ENCODE measurements around the gene NME9.

NME9 gene

DNA sequence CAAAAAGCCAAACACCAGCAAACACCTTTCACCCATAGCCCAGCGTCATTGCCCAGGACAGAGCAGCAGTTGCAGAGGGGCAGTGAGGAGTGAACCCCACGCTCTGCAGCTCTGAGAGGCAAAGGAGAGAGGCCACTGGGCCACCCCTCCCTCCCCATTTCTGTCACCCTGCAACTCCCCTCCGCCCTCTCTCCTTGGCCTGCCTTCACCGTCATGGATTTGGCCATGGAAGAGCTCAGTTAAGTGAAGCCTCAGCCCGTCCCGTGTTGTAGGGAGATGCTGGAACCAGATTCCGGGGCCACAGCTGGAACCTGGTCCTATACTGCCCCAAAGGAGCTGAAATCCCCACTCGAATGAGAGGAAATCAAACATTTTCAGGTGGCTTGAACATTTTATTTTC is 40.7 kb upstream of the NME9 start:
- TF ChIP-seq, protein P1, sequence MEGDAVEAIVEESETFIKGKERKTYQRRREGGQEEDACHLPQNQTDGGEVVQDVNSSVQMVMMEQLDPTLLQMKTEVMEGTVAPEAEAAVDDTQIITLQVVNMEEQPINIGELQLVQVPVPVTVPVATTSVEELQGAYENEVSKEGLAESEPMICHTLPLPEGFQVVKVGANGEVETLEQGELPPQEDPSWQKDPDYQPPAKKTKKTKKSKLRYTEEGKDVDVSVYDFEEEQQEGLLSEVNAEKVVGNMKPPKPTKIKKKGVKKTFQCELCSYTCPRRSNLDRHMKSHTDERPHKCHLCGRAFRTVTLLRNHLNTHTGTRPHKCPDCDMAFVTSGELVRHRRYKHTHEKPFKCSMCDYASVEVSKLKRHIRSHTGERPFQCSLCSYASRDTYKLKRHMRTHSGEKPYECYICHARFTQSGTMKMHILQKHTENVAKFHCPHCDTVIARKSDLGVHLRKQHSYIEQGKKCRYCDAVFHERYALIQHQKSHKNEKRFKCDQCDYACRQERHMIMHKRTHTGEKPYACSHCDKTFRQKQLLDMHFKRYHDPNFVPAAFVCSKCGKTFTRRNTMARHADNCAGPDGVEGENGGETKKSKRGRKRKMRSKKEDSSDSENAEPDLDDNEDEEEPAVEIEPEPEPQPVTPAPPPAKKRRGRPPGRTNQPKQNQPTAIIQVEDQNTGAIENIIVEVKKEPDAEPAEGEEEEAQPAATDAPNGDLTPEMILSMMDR (IDR thresholded peaks at IDR 0.05; ENCODE audit: unreplicated experiment in 3 of 3) = no peak
- Mint-ChIP-seq H3K4me1 (peaks cover 47% of the 10 kb centered on the region), H3K27ac (no peak overlapping the region), H3K4me3 (no peak overlapping the region), H3K9me3 (no peaks in the 10 kb centered on the region), H3K27me3 (ENCODE audit: low read depth) (no peaks in the 10 kb centered on the region), H3K36me3 (ENCODE audit: low read depth) (peaks cover 29% of the 10 kb centered on the region)

DNA sequence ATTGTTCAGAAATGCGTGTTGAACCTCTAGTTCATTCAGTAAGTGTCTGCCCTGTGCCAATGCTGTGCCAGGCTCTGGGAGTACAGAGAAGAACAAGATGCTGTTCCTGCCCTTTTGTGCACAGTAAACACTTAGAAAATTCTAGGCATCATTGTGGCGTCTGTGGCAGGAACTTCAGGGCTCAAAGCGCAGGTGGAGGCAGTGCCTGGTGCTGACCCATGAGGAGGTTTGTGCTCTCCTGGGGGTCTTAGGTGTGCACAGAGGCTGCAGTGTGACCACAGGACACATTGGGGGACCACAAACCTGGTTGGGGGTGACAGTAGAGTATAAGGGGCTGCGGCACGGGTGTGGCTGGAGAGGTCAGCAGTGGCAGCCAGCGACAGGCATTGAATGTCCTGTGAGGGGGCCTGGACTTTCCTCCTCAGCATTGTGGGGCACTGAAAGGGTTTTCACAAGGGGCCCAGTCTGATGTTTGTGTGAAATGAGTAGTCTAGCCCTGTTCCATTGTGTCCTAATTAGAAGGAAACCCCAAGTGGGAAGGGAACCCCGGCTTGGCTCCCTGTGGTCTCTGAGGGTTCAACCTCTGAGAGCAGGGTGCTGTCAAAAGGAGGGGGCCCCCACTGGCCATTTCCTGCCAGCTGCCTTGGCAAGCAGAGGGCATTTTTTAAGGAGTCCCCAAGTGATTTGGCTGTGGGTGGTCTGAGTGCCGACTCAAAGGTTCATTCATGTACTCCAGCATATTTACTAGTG is 39.7 kb upstream of the NME9 start:
- Mint-ChIP-seq H3K27me3 (ENCODE audit: low read depth) (no peaks in the 10 kb centered on the region), H3K4me1 (peaks cover 44% of the 10 kb centered on the region), H3K36me3 (ENCODE audit: low read depth) (peaks cover 24% of the 10 kb centered on the region), H3K4me3 (no peak overlapping the region), H3K27ac (no peak overlapping the region), H3K9me3 (no peaks in the 10 kb centered on the region)
- TF ChIP-seq, protein P1 (IDR thresholded peaks at IDR 0.05; ENCODE audit: unreplicated experiment in 3 of 3) = no peak

DNA sequence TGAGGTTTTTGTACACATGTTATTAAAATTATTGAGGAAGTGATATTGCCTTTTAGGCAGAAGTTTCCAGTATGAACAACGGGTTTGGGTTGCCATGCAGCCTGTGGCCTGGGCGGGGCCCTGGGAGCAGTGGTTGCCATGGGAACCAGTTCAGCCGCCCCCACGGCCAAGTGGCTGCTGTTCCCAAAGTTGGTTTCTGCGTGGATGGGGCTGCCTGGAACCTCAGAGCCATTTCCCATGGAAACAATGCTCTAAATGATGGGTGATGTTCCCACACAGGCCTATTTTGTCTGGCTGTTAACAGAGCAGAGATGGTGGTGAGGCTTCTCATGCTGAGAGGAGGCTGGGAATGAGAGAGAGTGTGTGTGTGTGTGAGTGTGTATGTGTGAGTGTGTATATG is 38.3 kb upstream of the NME9 start:
- Mint-ChIP-seq H3K27me3 (ENCODE audit: low read depth) (no peaks in the 10 kb centered on the region), H3K27ac (peak overlapping the region in 2 of 3 experiments; percentile 5 to 13), H3K4me3 (no peak overlapping the region), H3K9me3 (no peaks in the 10 kb centered on the region), H3K4me1 (peaks cover 48% of the 10 kb centered on the region), H3K36me3 (ENCODE audit: low read depth) (peaks cover 11% of the 10 kb centered on the region)
- TF ChIP-seq, protein P1 (IDR thresholded peaks at IDR 0.05; ENCODE audit: unreplicated experiment in 3 of 3) = no peak

DNA sequence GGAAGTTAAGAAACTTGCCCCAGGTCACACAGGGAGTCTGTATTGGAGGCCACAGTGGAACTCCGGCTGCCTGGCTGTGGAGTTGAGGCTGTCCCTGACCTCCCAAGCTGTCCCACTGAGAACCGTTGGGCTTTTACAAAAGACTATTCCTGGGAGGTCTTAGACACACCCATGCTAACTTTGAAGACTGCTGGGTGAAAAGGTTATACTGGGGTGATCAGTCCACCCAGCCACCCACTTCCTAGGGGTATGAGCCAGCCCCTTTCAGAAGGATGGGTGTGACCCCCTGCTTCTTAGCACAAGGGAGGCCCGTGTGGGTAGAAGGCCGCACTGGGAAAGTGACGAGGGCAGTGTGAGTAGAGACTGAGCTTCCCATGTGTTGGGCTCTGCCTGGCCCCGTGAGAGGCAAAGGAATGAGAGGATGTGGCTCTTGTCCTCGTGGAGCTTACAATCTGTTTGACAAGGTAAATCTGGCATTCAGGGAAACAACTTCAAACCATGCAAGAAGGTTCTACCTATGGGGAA is 37.7 kb upstream of the NME9 start:
- no peaks in the 10 kb centered on the region for H3K27me3 Mint-ChIP-seq (ENCODE audit: low read depth)
- no peak overlapping the region for H3K4me3 Mint-ChIP-seq
- H3K9me3 Mint-ChIP-seq = no peaks in the 10 kb centered on the region
- H3K36me3 Mint-ChIP-seq (ENCODE audit: low read depth) = peaks cover 8% of the 10 kb centered on the region
- TF ChIP-seq, protein P1 (IDR thresholded peaks at IDR 0.05; ENCODE audit: unreplicated experiment in 3 of 3) = no peak
- H3K4me1 Mint-ChIP-seq = peaks cover 53% of the 10 kb centered on the region
- peak overlapping the region in 1 of 3 experiments; percentile 13 for H3K27ac Mint-ChIP-seq

DNA sequence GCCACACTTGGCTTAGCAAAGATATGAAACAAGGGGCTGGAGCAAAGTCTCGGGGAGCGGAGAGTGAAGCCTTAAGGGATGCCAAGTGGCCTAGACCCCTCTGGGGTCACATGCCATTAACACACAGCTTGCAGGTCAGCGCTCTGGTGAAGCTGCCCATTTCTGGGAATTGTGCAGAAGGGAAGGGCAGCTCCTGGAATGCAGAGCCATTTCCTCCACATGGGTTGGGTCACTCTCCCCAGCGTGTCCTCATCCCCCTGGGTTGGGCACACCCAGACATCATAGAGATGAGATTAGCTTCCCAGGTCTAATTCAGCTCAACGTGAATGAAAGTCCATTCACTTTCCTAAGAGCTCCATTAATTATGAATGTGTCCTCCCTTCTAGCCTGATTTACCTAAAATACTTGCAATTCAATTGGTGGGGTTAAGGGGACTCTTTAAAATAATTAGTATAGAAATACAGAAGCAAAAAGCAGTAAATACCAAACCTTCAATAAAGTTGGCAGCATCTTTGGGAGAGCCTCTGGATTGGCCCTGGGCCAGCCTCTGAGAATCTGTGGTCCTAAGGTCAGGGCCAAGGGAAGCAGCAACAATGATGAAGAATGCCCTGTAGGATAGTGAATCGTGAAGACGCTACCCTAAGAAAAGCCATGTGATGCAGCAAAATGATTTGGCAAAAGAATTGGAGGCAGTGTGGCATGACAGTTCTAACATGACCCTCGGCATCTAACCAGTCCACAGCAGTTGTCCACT is 36.5 kb upstream of the NME9 start:
- Mint-ChIP-seq H3K27ac (no peak overlapping the region), H3K27me3 (ENCODE audit: low read depth) (no peaks in the 10 kb centered on the region), H3K36me3 (ENCODE audit: low read depth) (peaks cover 8% of the 10 kb centered on the region), H3K4me1 (peaks cover 52% of the 10 kb centered on the region), H3K4me3 (no peak overlapping the region), H3K9me3 (no peaks in the 10 kb centered on the region)
- TF ChIP-seq, protein P1 (IDR thresholded peaks at IDR 0.05; ENCODE audit: unreplicated experiment in 3 of 3) = no peak

All from nephron (organoid).